ENCODE measurements around the gene ST8SIA5.

The ST8SIA5 gene

DNA sequence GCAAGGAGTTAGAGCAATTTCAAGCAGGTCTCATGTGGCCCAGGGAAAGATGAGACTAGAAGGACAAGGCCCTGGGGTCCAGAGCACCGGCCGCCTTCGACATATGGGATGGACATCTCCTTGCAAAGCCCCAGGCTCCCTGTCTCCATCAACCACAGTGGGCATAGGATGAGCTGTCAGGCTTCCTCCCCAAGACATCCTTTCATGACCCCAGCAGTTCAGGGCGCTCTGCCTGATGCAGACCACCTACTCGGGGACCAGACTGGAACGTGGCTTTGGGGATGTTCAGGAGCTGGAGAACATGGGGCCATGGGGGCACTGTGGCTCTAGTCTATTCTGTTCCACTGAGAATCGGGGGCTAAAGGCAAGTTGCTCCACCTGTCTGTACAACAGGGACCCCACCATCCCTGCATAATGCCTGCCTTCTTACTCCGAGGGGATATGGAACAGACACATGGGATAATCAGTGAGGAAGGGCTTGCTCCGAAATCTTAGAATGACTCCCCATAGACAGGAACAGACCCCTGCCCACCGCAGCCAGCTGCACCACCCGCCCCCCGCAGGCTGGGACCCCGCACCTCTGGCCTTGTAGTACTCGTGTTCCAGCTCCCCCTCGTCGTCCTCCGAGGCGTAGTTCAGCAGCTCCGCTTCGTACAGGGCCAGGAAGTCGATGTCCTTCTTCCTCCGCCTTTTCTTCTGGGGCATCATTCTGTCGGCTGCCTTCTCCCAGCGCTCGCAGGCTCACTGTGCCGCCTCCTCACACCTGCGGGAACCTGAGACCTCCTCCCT is 100.3 kb downstream of the ST8SIA5 start:
- TF ChIP-seq ARNT (IDR thresholded peaks at IDR 0.05) (no peak), FOXM1 (IDR thresholded peaks at IDR 0.05; ENCODE audit: borderline replicate concordance) (no peak), BHLHE40 (IDR thresholded peaks at IDR 0.05; ENCODE audit: borderline replicate concordance) (no peak), TARDBP (IDR thresholded peaks at IDR 0.05) (no peak), SP1 (IDR thresholded peaks at IDR 0.05) (no peak), FOXK2 (IDR thresholded peaks at IDR 0.05) (no peak), L3MBTL2 (conservative IDR thresholded peaks at IDR 0.05) (no peak), NFRKB (IDR thresholded peaks at IDR 0.05) (no peak)
- TF ChIP-seq, protein P1, sequence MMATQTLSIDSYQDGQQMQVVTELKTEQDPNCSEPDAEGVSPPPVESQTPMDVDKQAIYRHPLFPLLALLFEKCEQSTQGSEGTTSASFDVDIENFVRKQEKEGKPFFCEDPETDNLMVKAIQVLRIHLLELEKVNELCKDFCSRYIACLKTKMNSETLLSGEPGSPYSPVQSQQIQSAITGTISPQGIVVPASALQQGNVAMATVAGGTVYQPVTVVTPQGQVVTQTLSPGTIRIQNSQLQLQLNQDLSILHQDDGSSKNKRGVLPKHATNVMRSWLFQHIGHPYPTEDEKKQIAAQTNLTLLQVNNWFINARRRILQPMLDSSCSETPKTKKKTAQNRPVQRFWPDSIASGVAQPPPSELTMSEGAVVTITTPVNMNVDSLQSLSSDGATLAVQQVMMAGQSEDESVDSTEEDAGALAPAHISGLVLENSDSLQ (IDR thresholded peaks at IDR 0.05) = no peak
- POLR2A ChIA-PET = no interaction called here
- CTCF ChIA-PET = interaction anchor here (2.5 to 3.1 kb wide), 2 partner anchors 9 to 375 kb away, joined by 13 read pairs; no protein-coding TSS in a partner anchor
- DNase-seq (ENCODE audit: extremely low spot score) = no peak

DNA sequence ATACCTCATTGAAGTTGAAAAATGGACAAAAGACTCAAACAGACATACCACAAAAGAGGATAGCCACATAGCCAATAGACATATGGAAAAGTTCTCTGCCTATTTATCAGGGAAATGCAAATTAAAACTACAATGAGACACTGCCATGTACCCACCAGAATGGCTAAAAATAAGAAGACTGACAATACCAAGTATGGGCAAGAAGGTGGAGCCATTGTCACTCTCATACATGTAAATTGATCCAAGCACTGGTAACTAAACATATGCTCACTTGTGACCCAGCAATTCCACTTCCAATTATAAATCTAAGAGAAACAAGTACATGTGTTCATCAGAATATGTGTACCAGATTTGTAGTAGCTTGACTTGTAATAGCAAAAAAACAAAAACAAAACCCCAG is 104.5 kb downstream of the ST8SIA5 start:
- DNase-seq (ENCODE audit: extremely low spot score) = no peak
- ChIA-PET POLR2A (no interaction called here), CTCF (interaction anchor here (0.7 kb wide), 1 partner anchor 372 kb away, joined by 4 read pairs; no protein-coding TSS in a partner anchor)
- TF ChIP-seq ZNF384 (IDR thresholded peaks at IDR 0.05) (no peak), CTBP1 (IDR thresholded peaks at IDR 0.05; ENCODE audit: borderline replicate concordance) (no peak), FOXA1 (IDR thresholded peaks at IDR 0.05) (no peak)

DNA sequence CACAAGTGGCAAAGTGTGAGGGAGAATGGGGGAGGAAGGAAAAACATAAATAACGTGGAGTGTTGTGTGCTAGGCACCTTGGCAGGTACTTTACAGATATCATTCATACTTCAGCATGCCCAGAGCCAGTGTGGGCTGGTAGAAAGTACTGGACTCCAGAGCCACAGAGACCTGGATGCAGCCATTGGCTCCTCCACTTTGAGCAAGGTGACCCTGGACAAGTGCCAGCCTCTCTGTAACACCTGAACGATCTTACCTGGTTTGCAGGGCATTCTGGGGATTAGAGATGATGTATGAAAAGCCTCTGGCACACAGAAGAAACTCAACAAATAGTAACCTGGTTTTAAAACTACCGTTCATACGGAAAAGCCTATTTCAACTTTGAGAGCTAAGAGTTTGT is 106.2 kb downstream of the ST8SIA5 start:
- ChIA-PET CTCF (interaction anchor here (0.6 kb wide), 1 partner anchor 360 kb away, joined by 3 read pairs; no protein-coding TSS in a partner anchor), POLR2A (no interaction called here)
- no peak for DNase-seq (ENCODE audit: extremely low spot score)
- TF ChIP-seq L3MBTL2 (conservative IDR thresholded peaks at IDR 0.05) (no peak), SP1 (IDR thresholded peaks at IDR 0.05) (no peak), LEF1 (IDR thresholded peaks at IDR 0.05; ENCODE audit: borderline replicate concordance) (no peak), NFRKB (IDR thresholded peaks at IDR 0.05) (no peak), TARDBP (IDR thresholded peaks at IDR 0.05) (no peak), HDGF (IDR thresholded peaks at IDR 0.05; ENCODE audit: borderline replicate concordance) (no peak), FOXK2 (IDR thresholded peaks at IDR 0.05) (no peak), CTBP1 (IDR thresholded peaks at IDR 0.05; ENCODE audit: borderline replicate concordance) (no peak)
- TF ChIP-seq, protein P1 (IDR thresholded peaks at IDR 0.05) = no peak

GRCh38 chr18:46649071-46649862 is 107.6 kb downstream of the ST8SIA5 start:
- POLR2A ChIA-PET = no interaction called here
- DNase-seq (ENCODE audit: extremely low spot score) = no peak
- CTCF ChIA-PET = interaction anchor here (3.4 kb wide), 1 partner anchor 8 kb away, joined by 13 read pairs; the partner anchor contains the start of gene LOXHD1
- TF ChIP-seq FOXK2 (IDR thresholded peaks at IDR 0.05) (no peak), NFRKB (IDR thresholded peaks at IDR 0.05) (no peak), CTBP1 (IDR thresholded peaks at IDR 0.05; ENCODE audit: borderline replicate concordance) (no peak), FOXA1 (IDR thresholded peaks at IDR 0.05) (no peak), SUZ12 (IDR thresholded peaks at IDR 0.05) (no peak), BHLHE40 (IDR thresholded peaks at IDR 0.05; ENCODE audit: borderline replicate concordance) (no peak), ZNF384 (IDR thresholded peaks at IDR 0.05) (no peak), TARDBP (IDR thresholded peaks at IDR 0.05) (no peak), FOXM1 (IDR thresholded peaks at IDR 0.05; ENCODE audit: borderline replicate concordance) (no peak), SP1 (IDR thresholded peaks at IDR 0.05) (no peak), ARNT (IDR thresholded peaks at IDR 0.05) (no peak), HDGF (IDR thresholded peaks at IDR 0.05; ENCODE audit: borderline replicate concordance) (no peak), LEF1 (IDR thresholded peaks at IDR 0.05; ENCODE audit: borderline replicate concordance) (no peak), ELF4 (IDR thresholded peaks at IDR 0.05) (no peak)
- TF ChIP-seq, protein P1 (IDR thresholded peaks at IDR 0.05) = no peak

GRCh38 chr18:46646468-46646867 is 110.4 kb downstream of the ST8SIA5 start:
- ChIA-PET CTCF (interaction anchor here (3.4 kb wide), 1 partner anchor 11 kb away, joined by 13 read pairs; the partner anchor contains the start of gene LOXHD1), POLR2A (no interaction called here)
- DNase-seq (ENCODE audit: extremely low spot score) = no peak
- TF ChIP-seq SUZ12 (IDR thresholded peaks at IDR 0.05) (no peak), L3MBTL2 (conservative IDR thresholded peaks at IDR 0.05) (no peak), FOXK2 (IDR thresholded peaks at IDR 0.05) (no peak), HDGF (IDR thresholded peaks at IDR 0.05; ENCODE audit: borderline replicate concordance) (no peak), LEF1 (IDR thresholded peaks at IDR 0.05; ENCODE audit: borderline replicate concordance) (no peak), NFRKB (IDR thresholded peaks at IDR 0.05) (no peak), CTBP1 (IDR thresholded peaks at IDR 0.05; ENCODE audit: borderline replicate concordance) (no peak), TARDBP (IDR thresholded peaks at IDR 0.05) (no peak), ELF4 (IDR thresholded peaks at IDR 0.05) (no peak), BHLHE40 (IDR thresholded peaks at IDR 0.05; ENCODE audit: borderline replicate concordance) (no peak), ZNF384 (IDR thresholded peaks at IDR 0.05) (no peak), ARNT (IDR thresholded peaks at IDR 0.05) (no peak), FOXA1 (IDR thresholded peaks at IDR 0.05) (no peak), FOXM1 (IDR thresholded peaks at IDR 0.05; ENCODE audit: borderline replicate concordance) (no peak), SP1 (IDR thresholded peaks at IDR 0.05) (no peak)
- TF ChIP-seq, protein P1 (IDR thresholded peaks at IDR 0.05) = no peak
